Measurements from ENCODE around the gene ZDHHC11B. TPM values are rescaled to one million over a fixed set of nuclear protein-coding genes. Genes with fewer than 3 reads are reported as not detected.
"Not testable (repeated sequence)": the region's sequence is repeated elsewhere in the genome, so short reads cannot be mapped to it uniquely, and the experiment has no call there.

The ZDHHC11B gene
- total RNA-seq, 4 donors from 2014 or later = 2.5 to 19.0 (median 4.7) TPM

GRCh38 chr5:751992-752391 lies 32.5 kb downstream of the ZDHHC11B start:
- DNase-seq (ENCODE audit: low spot score in 2 of 2); intact Hi-C loops (cut with DNase I; ENCODE audit: low total_unique reads): not testable (repeated sequence)

GRCh38 chr5:751496-751895 lies 33.0 kb downstream of the ZDHHC11B start:
- WGBS, 2 donors = 81 to 97% methylated on average over 6 to 12 of the region's 13 CpGs
- DNase-seq (ENCODE audit: low spot score in 2 of 2) = no peak
- TF ChIP-seq, protein P1, sequence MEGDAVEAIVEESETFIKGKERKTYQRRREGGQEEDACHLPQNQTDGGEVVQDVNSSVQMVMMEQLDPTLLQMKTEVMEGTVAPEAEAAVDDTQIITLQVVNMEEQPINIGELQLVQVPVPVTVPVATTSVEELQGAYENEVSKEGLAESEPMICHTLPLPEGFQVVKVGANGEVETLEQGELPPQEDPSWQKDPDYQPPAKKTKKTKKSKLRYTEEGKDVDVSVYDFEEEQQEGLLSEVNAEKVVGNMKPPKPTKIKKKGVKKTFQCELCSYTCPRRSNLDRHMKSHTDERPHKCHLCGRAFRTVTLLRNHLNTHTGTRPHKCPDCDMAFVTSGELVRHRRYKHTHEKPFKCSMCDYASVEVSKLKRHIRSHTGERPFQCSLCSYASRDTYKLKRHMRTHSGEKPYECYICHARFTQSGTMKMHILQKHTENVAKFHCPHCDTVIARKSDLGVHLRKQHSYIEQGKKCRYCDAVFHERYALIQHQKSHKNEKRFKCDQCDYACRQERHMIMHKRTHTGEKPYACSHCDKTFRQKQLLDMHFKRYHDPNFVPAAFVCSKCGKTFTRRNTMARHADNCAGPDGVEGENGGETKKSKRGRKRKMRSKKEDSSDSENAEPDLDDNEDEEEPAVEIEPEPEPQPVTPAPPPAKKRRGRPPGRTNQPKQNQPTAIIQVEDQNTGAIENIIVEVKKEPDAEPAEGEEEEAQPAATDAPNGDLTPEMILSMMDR (IDR thresholded peaks at IDR 0.05) = no peak
- TF ChIP-seq POLR2A (IDR thresholded peaks at IDR 0.05) = no peak

More at GRCh38 chr5:751992-752391, 32.5 kb downstream of the ZDHHC11B start:
- H3K4me3 ChIP-seq (ENCODE audit: low read depth, poor library complexity, severe bottlenecking) = not testable (repeated sequence)
- 93% methylated on average over 6 of the region's 8 CpGs; no CpG with 5 or more reads in 1 of the 2 donors for WGBS, 2 donors

DNA sequence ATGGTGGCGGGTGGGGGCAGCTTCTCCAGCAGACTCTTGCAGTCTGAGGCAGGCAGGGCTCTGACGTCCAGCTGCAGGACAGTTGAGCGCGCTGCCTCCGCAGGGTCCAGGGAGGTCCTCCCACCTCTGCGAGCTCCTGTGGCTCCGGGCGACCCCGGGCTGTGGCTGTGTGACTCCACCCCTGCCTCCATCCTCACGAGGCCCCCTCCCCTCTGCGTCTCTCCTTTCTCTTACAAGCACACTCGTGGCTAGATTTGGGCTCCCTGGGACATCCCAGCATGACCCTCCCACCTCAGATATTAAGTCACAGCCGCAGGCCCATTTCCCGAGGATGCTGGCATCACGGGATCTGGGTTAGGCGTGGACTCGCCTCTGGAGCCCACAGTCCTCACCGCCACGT lies 34.3 kb downstream of the ZDHHC11B start:
- DNase-seq (ENCODE audit: low spot score in 2 of 2); H3K4me3 ChIP-seq (ENCODE audit: low read depth, poor library complexity, severe bottlenecking); intact Hi-C loops (cut with DNase I; ENCODE audit: low total_unique reads): not testable (repeated sequence)
- 84% methylated on average over 19 of the region's 19 CpGs; no CpG with 5 or more reads in 1 of the 2 donors for WGBS, 2 donors

More at GRCh38 chr5:751496-751895, 33.0 kb downstream of the ZDHHC11B start:
- no peak overlapping the region for H3K4me3 ChIP-seq (ENCODE audit: low read depth, poor library complexity, severe bottlenecking)
- intact Hi-C loops (cut with DNase I; ENCODE audit: low total_unique reads) = no loop called here

DNA sequence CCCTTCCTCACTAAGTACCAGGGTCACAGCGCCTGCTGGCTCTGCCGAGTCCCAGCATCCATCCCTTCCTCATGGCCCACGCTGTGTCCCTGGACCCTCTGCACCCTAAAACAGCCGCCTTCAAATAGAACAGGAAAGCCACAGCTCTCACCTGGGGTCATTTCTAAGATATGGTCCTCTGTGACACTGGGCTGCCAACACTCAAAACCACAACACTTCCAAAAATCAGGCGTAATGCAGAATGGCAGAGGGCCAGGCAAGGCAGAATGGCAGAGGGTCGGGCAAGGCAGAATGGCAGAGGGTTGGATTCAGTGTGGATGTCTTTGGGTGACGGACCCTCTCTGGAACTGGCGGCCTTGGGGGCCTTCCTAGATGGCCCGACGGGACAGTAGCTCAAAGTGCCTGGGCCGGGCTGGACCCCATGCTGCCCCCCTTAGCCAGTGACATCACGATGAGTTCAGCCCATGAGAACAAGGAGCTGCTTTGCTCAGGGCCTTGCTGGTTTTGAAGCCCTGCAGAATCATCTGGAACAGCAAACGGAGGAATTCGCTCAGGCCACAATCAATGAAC lies 35.3 kb downstream of the ZDHHC11B start:
- intact Hi-C loops (cut with DNase I; ENCODE audit: low total_unique reads) = no loop called here
- 89 to 100% methylated on average over 2 to 14 of the region's 14 CpGs for WGBS, 2 donors
- no peak for TF ChIP-seq POLR2A (IDR thresholded peaks at IDR 0.05)
- TF ChIP-seq, protein P1 (IDR thresholded peaks at IDR 0.05) = no peak
- no peak for DNase-seq (ENCODE audit: low spot score in 2 of 2)
- no peak overlapping the region for H3K4me3 ChIP-seq (ENCODE audit: low read depth, poor library complexity, severe bottlenecking)

GRCh38 chr5:748011-748980 lies 36.2 kb downstream of the ZDHHC11B start:
- 83 to 90% methylated on average over 7 to 17 of the region's 18 CpGs for WGBS, 2 donors
- DNase-seq (ENCODE audit: low spot score in 2 of 2); H3K4me3 ChIP-seq (ENCODE audit: low read depth, poor library complexity, severe bottlenecking); intact Hi-C loops (cut with DNase I; ENCODE audit: low total_unique reads): not testable (repeated sequence)

DNA sequence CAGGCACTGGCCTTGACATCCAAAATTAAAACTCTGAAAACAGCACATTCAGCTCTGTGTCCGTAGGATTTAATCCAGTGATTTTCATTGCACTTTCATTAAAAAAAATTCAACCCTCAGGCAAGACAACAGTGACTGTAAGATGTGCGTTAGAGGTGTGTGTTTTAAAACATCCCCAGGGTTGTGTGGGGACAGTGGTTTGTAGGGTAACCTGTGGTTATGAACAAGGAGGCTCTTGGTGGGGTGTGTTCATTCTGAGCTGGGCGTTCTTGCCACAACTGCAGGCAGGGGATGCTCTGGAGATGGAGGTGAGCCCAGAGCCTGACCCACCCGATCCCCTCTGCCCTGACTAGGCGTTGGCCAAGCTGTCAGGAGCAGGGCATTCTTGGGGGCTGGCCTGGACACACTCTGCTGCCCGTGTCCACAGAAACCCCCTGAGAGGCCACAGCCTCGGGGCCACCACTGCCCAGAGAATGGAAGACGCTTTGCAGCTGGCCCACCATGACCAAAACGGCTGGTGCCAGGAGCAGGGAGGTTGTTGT lies 37.2 kb downstream of the ZDHHC11B start:
- DNase-seq (ENCODE audit: low spot score in 2 of 2); intact Hi-C loops (cut with DNase I; ENCODE audit: low total_unique reads): not testable (repeated sequence)
- WGBS, 2 donors = 79 to 82% methylated on average over 2 to 7 of the region's 9 CpGs

DNA sequence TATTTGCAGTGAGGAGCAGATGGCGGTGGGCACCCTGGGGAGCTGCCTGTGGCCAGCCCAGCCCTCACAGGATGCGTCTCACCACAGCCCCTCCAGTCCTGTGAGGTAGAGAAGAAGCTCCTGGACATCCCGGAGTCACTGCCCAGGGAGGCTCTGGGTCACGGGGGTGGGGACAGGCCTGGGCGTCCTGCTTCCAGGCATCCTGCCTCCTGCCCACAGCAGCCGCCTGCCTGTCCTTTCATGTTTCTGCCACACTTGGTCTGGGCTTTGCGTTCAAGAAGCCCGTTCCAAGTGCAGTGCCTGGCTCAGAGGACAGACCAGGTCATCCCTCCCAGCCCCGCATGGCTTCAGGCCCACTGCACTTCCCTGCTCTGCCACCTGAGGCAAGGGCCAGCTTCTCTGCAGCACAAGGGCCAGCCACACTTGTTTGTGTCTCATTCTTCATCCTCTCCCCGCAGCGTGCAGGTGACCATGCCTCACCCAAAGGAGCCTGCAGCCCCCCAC lies 38.2 kb downstream of the ZDHHC11B start:
- no peak overlapping the region for H3K4me3 ChIP-seq (ENCODE audit: low read depth, poor library complexity, severe bottlenecking)
- intact Hi-C loops (cut with DNase I; ENCODE audit: low total_unique reads) = no loop called here
- WGBS, 2 donors = 77 to 84% methylated on average over 3 to 11 of the region's 11 CpGs
- TF ChIP-seq POLR2A (IDR thresholded peaks at IDR 0.05) = no peak
- TF ChIP-seq, protein P1 (IDR thresholded peaks at IDR 0.05) = no peak
- DNase-seq (ENCODE audit: low spot score in 2 of 2) = no peak

More for the DNA sequence above, 37.2 kb downstream of the ZDHHC11B start:
- H3K4me3 ChIP-seq (ENCODE audit: low read depth, poor library complexity, severe bottlenecking) = not testable (repeated sequence)

DNA sequence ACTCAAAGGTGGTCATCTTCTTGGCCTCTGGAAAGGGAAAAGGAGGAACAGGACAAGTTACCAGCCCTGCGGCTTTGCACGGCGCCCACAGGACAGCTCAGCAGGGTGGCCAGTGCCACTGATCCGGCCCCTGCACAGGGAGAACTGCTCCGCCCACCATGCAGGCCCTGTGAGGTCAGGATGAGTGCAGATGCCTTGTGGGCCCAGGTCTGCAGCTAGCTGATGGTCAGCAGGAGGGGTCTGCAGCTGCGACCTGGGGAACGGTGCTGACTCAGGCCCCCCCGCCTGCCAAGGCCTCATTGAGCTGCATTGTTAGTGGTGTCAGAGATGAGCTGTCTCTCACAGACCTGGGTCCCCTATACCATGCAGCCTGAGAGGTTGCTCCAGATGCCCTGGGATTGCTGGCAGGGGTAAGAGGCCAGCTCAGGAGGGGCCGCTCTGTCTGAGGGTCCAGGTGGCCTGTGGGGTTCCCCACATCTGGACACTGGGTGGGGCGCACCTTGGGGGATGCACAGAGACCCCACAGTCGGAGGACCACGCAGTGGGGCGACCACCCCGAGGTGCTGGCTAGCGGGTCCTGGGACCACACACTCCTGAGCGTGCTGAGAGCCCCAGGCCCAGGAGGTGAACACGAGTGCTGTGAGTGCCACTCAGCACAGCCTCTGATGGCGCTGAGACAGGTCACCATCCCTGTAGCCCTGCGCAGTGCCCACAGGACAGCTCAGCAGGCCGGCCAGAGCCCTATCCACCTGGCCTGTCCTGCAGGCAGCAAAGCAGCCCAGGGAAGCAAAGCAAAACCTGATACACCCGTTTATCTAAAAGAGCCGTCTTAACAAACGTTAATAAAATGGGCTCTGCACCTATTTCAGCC lies 39.0 kb downstream of the ZDHHC11B start:
- H3K4me3 ChIP-seq (ENCODE audit: low read depth, poor library complexity, severe bottlenecking); intact Hi-C loops (cut with DNase I; ENCODE audit: low total_unique reads); DNase-seq (ENCODE audit: low spot score in 2 of 2): not testable (repeated sequence)
- 93 to 97% methylated on average over 16 to 22 of the region's 23 CpGs for WGBS, 2 donors

GRCh38 chr5:743696-744404 lies 40.7 kb downstream of the ZDHHC11B start:
- DNase-seq (ENCODE audit: low spot score in 2 of 2); H3K4me3 ChIP-seq (ENCODE audit: low read depth, poor library complexity, severe bottlenecking); intact Hi-C loops (cut with DNase I; ENCODE audit: low total_unique reads): not testable (repeated sequence)
- 88 to 89% methylated on average over 11 of the region's 11 CpGs for WGBS, 2 donors

GRCh38 chr5:742276-742675 lies 42.3 kb downstream of the ZDHHC11B start:
- WGBS, 2 donors = 88 to 92% methylated on average over 6 of the region's 6 CpGs
- DNase-seq (ENCODE audit: low spot score in 2 of 2); H3K4me3 ChIP-seq (ENCODE audit: low read depth, poor library complexity, severe bottlenecking); intact Hi-C loops (cut with DNase I; ENCODE audit: low total_unique reads): not testable (repeated sequence)
